ENCODE measurements around the gene N4BP2L2.

DNA sequence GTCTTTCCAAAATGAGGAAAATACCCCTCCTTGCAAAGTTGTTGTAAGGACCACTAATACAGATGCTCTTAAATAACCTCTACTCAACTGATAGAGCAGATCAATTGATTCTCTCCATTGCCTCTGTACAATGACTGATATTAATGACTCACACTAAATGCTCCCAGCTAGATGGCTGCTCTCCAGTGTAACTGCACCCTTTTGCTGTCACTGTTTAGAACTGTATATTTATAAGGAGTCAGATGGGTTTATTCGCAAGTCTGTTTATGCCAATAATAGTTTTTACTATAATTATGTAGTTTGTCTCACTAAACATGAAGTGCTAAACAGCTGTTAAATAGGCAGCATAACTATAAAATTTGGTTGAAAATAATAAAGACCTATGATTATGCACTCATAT lies 89.6 kb downstream of the N4BP2L2 start:
- TF ChIP-seq, protein P1, sequence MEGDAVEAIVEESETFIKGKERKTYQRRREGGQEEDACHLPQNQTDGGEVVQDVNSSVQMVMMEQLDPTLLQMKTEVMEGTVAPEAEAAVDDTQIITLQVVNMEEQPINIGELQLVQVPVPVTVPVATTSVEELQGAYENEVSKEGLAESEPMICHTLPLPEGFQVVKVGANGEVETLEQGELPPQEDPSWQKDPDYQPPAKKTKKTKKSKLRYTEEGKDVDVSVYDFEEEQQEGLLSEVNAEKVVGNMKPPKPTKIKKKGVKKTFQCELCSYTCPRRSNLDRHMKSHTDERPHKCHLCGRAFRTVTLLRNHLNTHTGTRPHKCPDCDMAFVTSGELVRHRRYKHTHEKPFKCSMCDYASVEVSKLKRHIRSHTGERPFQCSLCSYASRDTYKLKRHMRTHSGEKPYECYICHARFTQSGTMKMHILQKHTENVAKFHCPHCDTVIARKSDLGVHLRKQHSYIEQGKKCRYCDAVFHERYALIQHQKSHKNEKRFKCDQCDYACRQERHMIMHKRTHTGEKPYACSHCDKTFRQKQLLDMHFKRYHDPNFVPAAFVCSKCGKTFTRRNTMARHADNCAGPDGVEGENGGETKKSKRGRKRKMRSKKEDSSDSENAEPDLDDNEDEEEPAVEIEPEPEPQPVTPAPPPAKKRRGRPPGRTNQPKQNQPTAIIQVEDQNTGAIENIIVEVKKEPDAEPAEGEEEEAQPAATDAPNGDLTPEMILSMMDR (IDR thresholded peaks at IDR 0.05; ENCODE audit: extremely low read depth in 1 of 2, insufficient read depth in 1 of 2, low read depth in 1 of 2, low read length in 2 of 2), result no peak
- TF ChIP-seq POLR2AphosphoS5 (IDR thresholded peaks at IDR 0.05; ENCODE audit: insufficient read depth, low read depth, low read length), result no peak
- no peak for TF ChIP-seq POLR2A (IDR thresholded peaks at IDR 0.05; ENCODE audit: low read depth, low read length)
- no peak for TF ChIP-seq MYC (IDR thresholded peaks at IDR 0.05; ENCODE audit: low read depth, low read length)
- no peak for TF ChIP-seq EZH2 (IDR thresholded peaks at IDR 0.05; ENCODE audit: borderline replicate concordance, low read depth, low read length, severe bottlenecking)
- TF ChIP-seq, protein P2, sequence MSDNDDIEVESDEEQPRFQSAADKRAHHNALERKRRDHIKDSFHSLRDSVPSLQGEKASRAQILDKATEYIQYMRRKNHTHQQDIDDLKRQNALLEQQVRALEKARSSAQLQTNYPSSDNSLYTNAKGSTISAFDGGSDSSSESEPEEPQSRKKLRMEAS (IDR thresholded peaks at IDR 0.05; ENCODE audit: insufficient read depth, insufficient read length), result no peak
- no peak for TF ChIP-seq JUN (IDR thresholded peaks at IDR 0.05; ENCODE audit: borderline replicate concordance, insufficient read depth, insufficient read length, low read depth)
- TF ChIP-seq FOS (IDR thresholded peaks at IDR 0.05; ENCODE audit: borderline replicate concordance, insufficient read depth, low read length), result no peak
- no peak for TF ChIP-seq GATA2 (IDR thresholded peaks at IDR 0.05; ENCODE audit: insufficient read depth, insufficient read length, low read depth, low read length)
